Retinal pigment epithelial cell (primary cell): Measurements from ENCODE around the gene TXNL1.
"Not testable (repeated sequence)": the region's sequence is repeated elsewhere in the genome, so short reads cannot be mapped to it uniquely, and the experiment has no call there.

Source experiments
- DNase-seq: peaks from one replicate; pipeline ENCODE4 v3.0.0-alpha.2; 2010; ENCODE audit warnings: low read depth
- H3K4me3 ChIP-seq: 2 replicates; pipeline ENCODE4 v1.5.1; 2011; ENCODE audit warnings: mild to moderate bottlenecking, low read length, control low read depth, moderate library complexity
- CTCF ChIP-seq: conservative IDR thresholded peaks from 2 replicates; pipeline ENCODE4 v1.5.1; 2011; ENCODE audit warnings: low read depth, low read length, control low read depth, inconsistent platforms

The TXNL1 gene

GRCh38 chr18:56579451-56579850 is 58.9 kb downstream of the TXNL1 start:
- DNase-seq, result no peak
- no peak for TF ChIP-seq CTCF
- H3K4me3 ChIP-seq, result no peak overlapping the region

- no peak for TF ChIP-seq CTCF
- H3K4me3 ChIP-seq, result peak overlapping the region; percentile 3
- peak; percentile 92 for DNase-seq
Measured at GRCh38 chr18:56576826-56577573, 61.4 kb downstream of the TXNL1 start.

GRCh38 chr18:56575819-56576663 is 62.4 kb downstream of the TXNL1 start:
- TF ChIP-seq CTCF, result peak; percentile 62
- peak; percentile 52 for DNase-seq
- no peak overlapping the region for H3K4me3 ChIP-seq

GRCh38 chr18:56574861-56575260 is 63.5 kb downstream of the TXNL1 start:
- peak; percentile 40 for DNase-seq
- TF ChIP-seq CTCF, result no peak
- no peak overlapping the region for H3K4me3 ChIP-seq

- not testable (repeated sequence) for DNase-seq, H3K4me3 ChIP-seq
Measured at GRCh38 chr18:56572267-56572666, 66.1 kb downstream of the TXNL1 start.

- TF ChIP-seq CTCF, result no peak
- DNase-seq, result no peak
- no peak overlapping the region for H3K4me3 ChIP-seq
Measured at GRCh38 chr18:56570978-56571377, 67.4 kb downstream of the TXNL1 start.

GRCh38 chr18:56569416-56569815 is 69.0 kb downstream of the TXNL1 start:
- H3K4me3 ChIP-seq, result no peak overlapping the region
- DNase-seq, result no peak
- TF ChIP-seq CTCF, result no peak
